Spleen (tissue), 11 donors: ENCODE measurements around the gene ACSS3. TPM values are rescaled to one million over a fixed set of nuclear protein-coding genes. Genes with fewer than 3 reads are reported as not detected.

Source experiments
- DNase-seq: peaks from one replicate; pipeline ENCODE4 v3.0.0-alpha.2; 2020
- H3K27ac ChIP-seq, 8 donors: fragments of 200-600 bp; sonication (generic) in 7 of 8; 1 replicate in 4 of 8; 2 replicates in 4 of 8; pipeline versions ENCODE4 v1.5.0 to v1.8.0; 2016 to 2021; ENCODE audit warnings: inconsistent platforms in 4 of 8, mild to moderate bottlenecking in 4 of 8, moderate library complexity in 1 of 8
- H3K27me3 ChIP-seq, 7 donors: fragments of 200-600 bp; sonication (generic) in 6 of 7; replicated peaks in 1 of 7; 1 replicate in 4 of 7; 2 replicates in 3 of 7; pipeline versions ENCODE4 v1.5.0 to v1.8.0; 2016 to 2021; ENCODE audit warnings: inconsistent platforms in 3 of 7, mild to moderate bottlenecking in 1 of 7
- H3K36me3 ChIP-seq, 6 donors: fragments of 200-600 bp; sonication (generic) in 5 of 6; 1 replicate in 4 of 6; 2 replicates in 2 of 6; pipeline versions ENCODE4 v1.5.0 to v1.8.0; 2016 to 2021; ENCODE audit warnings: inconsistent platforms in 2 of 6
- H3K4me1 ChIP-seq, 6 donors: fragments of 200-600 bp; sonication (generic) in 5 of 6; 1 replicate in 3 of 6; 2 replicates in 3 of 6; pipeline versions ENCODE4 v1.5.0 to v1.8.0; 2016 to 2021; ENCODE audit warnings: inconsistent platforms in 3 of 6
- H3K4me3 ChIP-seq, 8 donors: fragments of 200-600 bp; sonication (generic) in 7 of 8; 1 replicate in 4 of 8; 2 replicates in 4 of 8; pipeline versions ENCODE4 v1.5.0 to v1.8.0; 2016 to 2021; ENCODE audit warnings: inconsistent platforms in 4 of 8, mild to moderate bottlenecking in 4 of 8, moderate library complexity in 2 of 8
- H3K9me3 ChIP-seq, 8 donors: fragments of 200-600 bp; sonication (generic) in 7 of 8; 1 replicate in 4 of 8; 2 replicates in 4 of 8; pipeline versions ENCODE4 v1.5.0 to v1.8.0; 2016 to 2021; ENCODE audit warnings: inconsistent platforms in 4 of 8
- POLR2A ChIP-seq, 3 donors: fragments of 450-650 bp; IDR thresholded peaks; one replicate each; pipeline ENCODE4 v1.5.1; 2017; ENCODE audit warnings: antibody characterized with exemption in 3 of 3, mild to moderate bottlenecking in 1 of 3
- POLR2AphosphoS5 ChIP-seq, 3 donors: sonication (generic); formaldehyde crosslinking; IDR thresholded peaks; one replicate each; pipeline ENCODE4 v1.5.1; 2017; ENCODE audit warnings: antibody characterized with exemption in 3 of 3
- WGBS, 5 donors: extraction: QIAGEN DNeasy Blood & Tissue Kit in 3 of 5; methylation state at CpG; one replicate each; pipeline versions ENCODE4 v1.1.5 to v1.1.7; 2013 to 2018; 5-methylcytosine and 5-hydroxymethylcytosine counted together
- intact Hi-C: fragments of 100-400 bp; cut with DNase I; formaldehyde crosslinking; loops from one replicate; pipeline ENCODE4 v1.15.0; 2023; ENCODE audit warnings: low total_unique reads
- polyA plus RNA-seq, 3 donors: library from polyadenylated mRNA; stranded (reverse); fragments of 200-250 nt; gene quantifications; one replicate each; pipeline ENCODE4 v1.2.1, GENCODE V29; 2013
- total RNA-seq, 7 donors: library from RNA; depleted of rRNA in 3 of 7; stranded (reverse); fragments of >200 nt in 3 of 7; fragmentation: NEBNext Ultra II Directional in 4 of 7; extraction: Animal tissue kit (Norgen Biotek cat#: 25700) in 4 of 7; gene quantifications; one replicate each; pipeline versions ENCODE4 v1.1.0 to v1.2.1, GENCODE V29; 2016 to 2021
- TF ChIP-seq, protein P1 (sequence below), 11 experiments: fragments of 200-600 bp in 7 of 11; fragments of 450-650 bp in 4 of 11; sonication (generic) in 4 of 11; IDR thresholded peaks in 8 of 11; conservative IDR thresholded peaks in 3 of 11; 1 replicate in 7 of 11; 2 replicates in 4 of 11; pipeline versions ENCODE4 v1.4.0 to v1.8.0; 2016 to 2021; ENCODE audit warnings: antibody characterized with exemption in 11 of 11, inconsistent platforms in 4 of 11, mild to moderate bottlenecking in 1 of 11
- donor health status: healthy with polysubstance abuse.
- donor health status: DM: no; HTN: no; CAD: no; lungs with moderate emphysema.
- donor health status: DM: no; HTN: no; CAD: no.
- donor health status: Bipolar disorder and iron deficiency.
- donor health status: healthy.
- donor health status: DM: no; HTN: no; CAD: no.
- donor health status: DM: yes; HTN: yes; CAD: no.

ACSS3 gene
- total and polyA plus RNA-seq, 10 donors: 1.1 to 12.3 (median 7.0) TPM

GRCh38 chr12:81261508-81262207 is 183.8 kb downstream of the ACSS3 start:
- H3K4me1 ChIP-seq: no peaks in the 10 kb centered on the region

DNA sequence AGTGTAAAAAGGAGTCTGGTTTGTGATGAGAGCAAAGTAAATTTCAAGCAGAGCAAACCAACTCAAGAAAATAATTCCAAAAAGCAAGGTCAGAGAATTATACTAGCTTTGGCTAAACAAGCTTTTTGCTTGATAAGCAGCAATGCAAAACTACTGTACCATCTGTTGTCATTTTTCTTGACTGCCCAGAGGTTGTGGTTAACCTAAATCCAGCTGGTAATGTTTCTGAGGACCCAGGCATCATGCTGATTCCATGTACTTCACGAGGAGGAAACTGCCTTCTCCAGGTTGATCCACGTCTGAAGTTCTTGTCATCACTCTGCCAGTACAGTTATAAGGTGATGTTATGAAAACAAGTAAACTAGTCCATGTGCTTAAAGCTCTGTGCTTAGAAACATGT is 185.2 kb downstream of the ACSS3 start:
- no peaks in the 10 kb centered on the region for H3K27me3 ChIP-seq
- intact Hi-C loops: no loop called here
- no peaks in the 10 kb centered on the region for H3K9me3 ChIP-seq
- TF ChIP-seq, protein P1, sequence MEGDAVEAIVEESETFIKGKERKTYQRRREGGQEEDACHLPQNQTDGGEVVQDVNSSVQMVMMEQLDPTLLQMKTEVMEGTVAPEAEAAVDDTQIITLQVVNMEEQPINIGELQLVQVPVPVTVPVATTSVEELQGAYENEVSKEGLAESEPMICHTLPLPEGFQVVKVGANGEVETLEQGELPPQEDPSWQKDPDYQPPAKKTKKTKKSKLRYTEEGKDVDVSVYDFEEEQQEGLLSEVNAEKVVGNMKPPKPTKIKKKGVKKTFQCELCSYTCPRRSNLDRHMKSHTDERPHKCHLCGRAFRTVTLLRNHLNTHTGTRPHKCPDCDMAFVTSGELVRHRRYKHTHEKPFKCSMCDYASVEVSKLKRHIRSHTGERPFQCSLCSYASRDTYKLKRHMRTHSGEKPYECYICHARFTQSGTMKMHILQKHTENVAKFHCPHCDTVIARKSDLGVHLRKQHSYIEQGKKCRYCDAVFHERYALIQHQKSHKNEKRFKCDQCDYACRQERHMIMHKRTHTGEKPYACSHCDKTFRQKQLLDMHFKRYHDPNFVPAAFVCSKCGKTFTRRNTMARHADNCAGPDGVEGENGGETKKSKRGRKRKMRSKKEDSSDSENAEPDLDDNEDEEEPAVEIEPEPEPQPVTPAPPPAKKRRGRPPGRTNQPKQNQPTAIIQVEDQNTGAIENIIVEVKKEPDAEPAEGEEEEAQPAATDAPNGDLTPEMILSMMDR (IDR thresholded peaks at IDR 0.05 in 8 of 11, conservative IDR thresholded peaks at IDR 0.05 in 3 of 11): no peak
- TF ChIP-seq POLR2A (IDR thresholded peaks at IDR 0.05) (no peak), POLR2AphosphoS5 (IDR thresholded peaks at IDR 0.05) (no peak)
- no peak for DNase-seq
- no peaks in the 10 kb centered on the region for H3K36me3 ChIP-seq
- no peak overlapping the region for H3K27ac ChIP-seq
- no peaks in the 10 kb centered on the region for H3K4me1 ChIP-seq
- H3K4me3 ChIP-seq: no peak overlapping the region
- WGBS, 5 donors: 64 to 81% (median 67%) methylated on average over 2 of the region's 2 CpGs

More at GRCh38 chr12:81261508-81262207, 183.8 kb downstream of the ACSS3 start:
- TF ChIP-seq POLR2A (IDR thresholded peaks at IDR 0.05) (no peak), POLR2AphosphoS5 (IDR thresholded peaks at IDR 0.05) (no peak)
- TF ChIP-seq, protein P1 (IDR thresholded peaks at IDR 0.05 in 8 of 11, conservative IDR thresholded peaks at IDR 0.05 in 3 of 11): no peak
- 77 to 95% (median 87%) methylated on average over 4 of the region's 4 CpGs for WGBS, 5 donors
- intact Hi-C loops: no loop called here
- Histone ChIP-seq H3K27me3 (no peaks in the 10 kb centered on the region), H3K36me3 (no peaks in the 10 kb centered on the region), H3K27ac (no peak overlapping the region), H3K4me3 (no peak overlapping the region), H3K9me3 (no peaks in the 10 kb centered on the region)
- no peak for DNase-seq

- no peak overlapping the region for H3K4me3 ChIP-seq
- TF ChIP-seq, protein P1 (IDR thresholded peaks at IDR 0.05 in 8 of 11, conservative IDR thresholded peaks at IDR 0.05 in 3 of 11): no peak
- no peak for TF ChIP-seq POLR2AphosphoS5 (IDR thresholded peaks at IDR 0.05)
- TF ChIP-seq POLR2A (IDR thresholded peaks at IDR 0.05): no peak
- H3K27ac ChIP-seq: no peak overlapping the region
- no peaks in the 10 kb centered on the region for H3K9me3 ChIP-seq
- no peaks in the 10 kb centered on the region for H3K4me1 ChIP-seq
- no peaks in the 10 kb centered on the region for H3K27me3 ChIP-seq
- no peaks in the 10 kb centered on the region for H3K36me3 ChIP-seq
- 93 to 96% (median 93%) methylated on average over 5 of the region's 5 CpGs for WGBS, 5 donors
- intact Hi-C loops: no loop called here
- no peak for DNase-seq
Observed at GRCh38 chr12:81270385-81270784, 192.5 kb downstream of the ACSS3 start.

- Histone ChIP-seq H3K36me3 (no peaks in the 10 kb centered on the region), H3K9me3 (no peaks in the 10 kb centered on the region), H3K27ac (no peak overlapping the region), H3K4me3 (no peak overlapping the region), H3K4me1 (no peaks in the 10 kb centered on the region), H3K27me3 (no peaks in the 10 kb centered on the region)
- DNase-seq: no peak
- intact Hi-C loops: no loop called here
- 80 to 89% (median 84%) methylated on average over 8 of the region's 8 CpGs for WGBS, 5 donors
- TF ChIP-seq, protein P1 (IDR thresholded peaks at IDR 0.05 in 8 of 11, conservative IDR thresholded peaks at IDR 0.05 in 3 of 11): no peak
- TF ChIP-seq POLR2A (IDR thresholded peaks at IDR 0.05) (no peak), POLR2AphosphoS5 (IDR thresholded peaks at IDR 0.05) (no peak)
Observed at GRCh38 chr12:81274637-81275529, 197.0 kb downstream of the ACSS3 start.
